ENCODE measurements around the gene SPAG16.

The SPAG16 gene

GRCh38 chr2:214286011-214286410 lies 1001.7 kb downstream of the SPAG16 start (continued):
- TF ChIP-seq ZBTB44 (tag by site-specific recombination; IDR thresholded peaks at IDR 0.05) (no peak), ZNF214 (tag by site-specific recombination; IDR thresholded peaks at IDR 0.05; ENCODE audit: borderline replicate concordance) (no peak), TCF7L2 (IDR thresholded peaks at IDR 0.05; ENCODE audit: borderline replicate concordance, low read depth, low read length) (no peak), ZNF544 (tag by site-specific recombination; IDR thresholded peaks at IDR 0.05) (no peak), ZNF132 (tag by site-specific recombination; IDR thresholded peaks at IDR 0.05; ENCODE audit: borderline replicate concordance) (no peak), BCL6B (tag by site-specific recombination; IDR thresholded peaks at IDR 0.05) (no peak), ZNF362 (tag by site-specific recombination; IDR thresholded peaks at IDR 0.05) (no peak), ZNF174 (tag by site-specific recombination; IDR thresholded peaks at IDR 0.05) (no peak), ZSCAN16 (tag by site-specific recombination; IDR thresholded peaks at IDR 0.05) (no peak), ZBTB7A (tag by site-specific recombination; IDR thresholded peaks at IDR 0.05; ENCODE audit: low read depth) (no peak), MZF1 (tag by site-specific recombination; IDR thresholded peaks at IDR 0.05; ENCODE audit: borderline replicate concordance) (no peak), ZNF10 (tag by site-specific recombination; IDR thresholded peaks at IDR 0.05) (no peak), ZNF266 (tag by site-specific recombination; IDR thresholded peaks at IDR 0.05; ENCODE audit: low read depth) (no peak), ZNF221 (tag by site-specific recombination; IDR thresholded peaks at IDR 0.05; ENCODE audit: borderline replicate concordance) (no peak)

GRCh38 chr2:214293593-214293992 lies 1009.3 kb downstream of the SPAG16 start:
- H3K27ac ChIP-seq (ENCODE audit: extremely low read depth, low read depth, low read length) = no peak overlapping the region
- ChIA-PET CTCF (no interaction called here), POLR2A (no interaction called here)

More at GRCh38 chr2:214293593-214293992, 1009.3 kb downstream of the SPAG16 start:
- TF ChIP-seq ZNF19 (tag by site-specific recombination; IDR thresholded peaks at IDR 0.05; ENCODE audit: low read depth) (no peak), TRIM28 (IDR thresholded peaks at IDR 0.05; ENCODE audit: borderline replicate concordance, low read length) (no peak), ZNF23 (tag by site-specific recombination; IDR thresholded peaks at IDR 0.05; ENCODE audit: borderline replicate concordance) (no peak), ZNF335 (tag by site-specific recombination; conservative IDR thresholded peaks at IDR 0.05) (no peak), ZNF544 (tag by site-specific recombination; IDR thresholded peaks at IDR 0.05) (no peak), ZNF292 (tag by site-specific recombination; IDR thresholded peaks at IDR 0.05; ENCODE audit: borderline replicate concordance, low read depth) (no peak), GLI4 (tag by site-specific recombination; IDR thresholded peaks at IDR 0.05) (no peak), ZNF280C (tag by site-specific recombination; IDR thresholded peaks at IDR 0.05) (no peak), ZNF398 (tag by site-specific recombination; IDR thresholded peaks at IDR 0.05) (no peak), ZNF350 (tag by site-specific recombination; IDR thresholded peaks at IDR 0.05) (no peak), ZBTB26 (tag by site-specific recombination; optimal IDR thresholded peaks at IDR 0.05) (no peak), GLIS2 (tag by site-specific recombination; IDR thresholded peaks at IDR 0.05) (no peak), ZNF621 (tag by site-specific recombination; IDR thresholded peaks at IDR 0.05) (no peak), ZNF324 (tag by site-specific recombination; IDR thresholded peaks at IDR 0.05) (no peak), ZNF112 (tag by site-specific recombination; IDR thresholded peaks at IDR 0.05) (no peak), ZNF266 (tag by site-specific recombination; IDR thresholded peaks at IDR 0.05; ENCODE audit: low read depth) (no peak), ZNF121 (tag by site-specific recombination; IDR thresholded peaks at IDR 0.05) (no peak)
- no peak overlapping the region for H3K4me3 ChIP-seq (ENCODE audit: low read depth, low read length)
- H3K4me1 ChIP-seq (ENCODE audit: control insufficient read depth, insufficient read depth, low read length) = no peaks in the 10 kb centered on the region
- H3K9me3 ChIP-seq (ENCODE audit: control insufficient read depth, insufficient read depth, low read depth, low read length) = no peaks in the 10 kb centered on the region
- no peaks in the 10 kb centered on the region for H3K36me3 ChIP-seq (ENCODE audit: control insufficient read depth in 2 of 2, insufficient read depth in 1 of 2, low read length in 2 of 2)
